ENCODE measurements around the gene TCF7L2. TPM values are rescaled to one million over a fixed set of nuclear protein-coding genes. Genes with fewer than 3 reads are reported as not detected.
A peak's percentile ranks its signal among the peaks of the same experiment; 100 is the strongest.

Gene TCF7L2
- total and polyA plus RNA-seq, 2 experiments from 2014 or later = 27.5 to 33.7 TPM

DNA sequence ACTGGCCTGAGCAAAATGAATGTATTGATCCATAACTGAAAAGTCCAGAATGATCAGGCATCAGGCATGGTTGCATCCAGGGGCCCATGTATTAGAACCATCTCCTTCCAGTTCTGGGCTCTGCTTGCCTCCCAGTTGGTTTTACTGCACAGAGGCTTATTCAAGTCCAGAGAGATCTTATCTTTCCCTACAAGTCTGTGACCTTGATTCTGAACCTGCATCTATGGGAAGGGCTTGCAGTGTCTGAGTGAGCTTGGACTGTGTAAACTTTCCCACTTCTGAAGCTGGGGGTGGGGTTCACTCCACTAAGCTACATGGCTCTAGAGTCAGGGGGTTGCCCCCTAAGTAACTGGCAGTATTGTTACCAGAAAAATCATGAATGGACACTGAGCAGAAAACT lies 136.2 kb downstream of the TCF7L2 start:
- H3K9me3 ChIP-seq (ENCODE audit: low read depth) = no peaks in the 10 kb centered on the region
- TF ChIP-seq, protein P1, sequence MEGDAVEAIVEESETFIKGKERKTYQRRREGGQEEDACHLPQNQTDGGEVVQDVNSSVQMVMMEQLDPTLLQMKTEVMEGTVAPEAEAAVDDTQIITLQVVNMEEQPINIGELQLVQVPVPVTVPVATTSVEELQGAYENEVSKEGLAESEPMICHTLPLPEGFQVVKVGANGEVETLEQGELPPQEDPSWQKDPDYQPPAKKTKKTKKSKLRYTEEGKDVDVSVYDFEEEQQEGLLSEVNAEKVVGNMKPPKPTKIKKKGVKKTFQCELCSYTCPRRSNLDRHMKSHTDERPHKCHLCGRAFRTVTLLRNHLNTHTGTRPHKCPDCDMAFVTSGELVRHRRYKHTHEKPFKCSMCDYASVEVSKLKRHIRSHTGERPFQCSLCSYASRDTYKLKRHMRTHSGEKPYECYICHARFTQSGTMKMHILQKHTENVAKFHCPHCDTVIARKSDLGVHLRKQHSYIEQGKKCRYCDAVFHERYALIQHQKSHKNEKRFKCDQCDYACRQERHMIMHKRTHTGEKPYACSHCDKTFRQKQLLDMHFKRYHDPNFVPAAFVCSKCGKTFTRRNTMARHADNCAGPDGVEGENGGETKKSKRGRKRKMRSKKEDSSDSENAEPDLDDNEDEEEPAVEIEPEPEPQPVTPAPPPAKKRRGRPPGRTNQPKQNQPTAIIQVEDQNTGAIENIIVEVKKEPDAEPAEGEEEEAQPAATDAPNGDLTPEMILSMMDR (IDR thresholded peaks at IDR 0.05; ENCODE audit: low read depth, low read length) = no peak
- DNase-seq (ENCODE audit: low read depth in 1 of 2, low spot score in 1 of 2) = no peak
- no peak overlapping the region for H3K4me3 ChIP-seq
- H3K4me1 ChIP-seq (ENCODE audit: low read depth) = no peaks in the 10 kb centered on the region
- no peaks in the 10 kb centered on the region for H3K27me3 ChIP-seq
- peaks cover 4% of the 10 kb centered on the region for H3K36me3 ChIP-seq
- no peak overlapping the region for H3K27ac ChIP-seq

DNA sequence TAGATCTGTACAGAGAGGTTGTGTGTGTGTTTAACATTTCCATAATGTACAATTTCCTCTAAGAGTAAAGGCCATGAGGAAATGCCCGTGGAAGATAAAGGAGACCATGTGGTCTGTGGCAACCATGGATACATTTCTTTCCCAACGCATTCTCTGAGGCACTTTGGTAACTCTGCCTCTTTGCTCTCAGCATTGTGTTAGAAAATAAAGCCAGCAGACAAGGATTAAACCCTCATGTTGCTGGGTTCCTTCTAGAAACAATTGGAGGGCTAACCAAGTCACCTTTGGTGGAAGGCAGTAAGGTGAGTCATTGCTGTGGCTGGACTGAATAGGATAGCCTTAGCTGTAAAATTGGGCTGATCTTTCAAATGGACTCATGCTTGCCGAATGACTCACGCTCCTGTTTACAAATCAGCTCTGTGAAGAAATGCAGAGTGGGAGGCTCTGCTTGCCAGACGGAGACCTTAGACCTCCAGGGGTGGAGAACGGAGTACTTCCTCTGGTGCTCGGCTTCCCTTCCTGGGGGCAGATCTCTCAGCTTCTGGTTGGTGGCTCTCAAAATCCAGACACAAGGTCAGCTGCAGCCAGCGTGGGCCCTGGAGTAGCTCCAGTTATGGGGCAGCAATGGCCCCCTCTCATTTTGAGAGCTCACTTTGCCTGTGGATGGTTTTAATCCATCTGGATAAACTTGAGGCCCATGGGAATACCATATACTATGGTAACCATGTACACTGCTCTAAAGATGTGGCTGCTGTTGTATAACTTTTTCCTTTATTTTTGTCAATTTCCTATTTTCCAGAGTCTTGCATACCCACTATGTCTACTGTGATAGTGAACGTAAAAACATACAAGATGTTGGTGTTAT lies 137.3 kb downstream of the TCF7L2 start:
- peaks cover 4% of the 10 kb centered on the region for H3K36me3 ChIP-seq
- no peaks in the 10 kb centered on the region for H3K4me1 ChIP-seq (ENCODE audit: low read depth)
- H3K4me3 ChIP-seq = no peak overlapping the region
- TF ChIP-seq, protein P1 (IDR thresholded peaks at IDR 0.05; ENCODE audit: low read depth, low read length) = no peak
- peak in 1 of 2 donors; percentile 99 for DNase-seq (ENCODE audit: low read depth in 1 of 2, low spot score in 1 of 2)
- H3K27me3 ChIP-seq = no peaks in the 10 kb centered on the region
- H3K27ac ChIP-seq = no peak overlapping the region
- no peaks in the 10 kb centered on the region for H3K9me3 ChIP-seq (ENCODE audit: low read depth)

DNA sequence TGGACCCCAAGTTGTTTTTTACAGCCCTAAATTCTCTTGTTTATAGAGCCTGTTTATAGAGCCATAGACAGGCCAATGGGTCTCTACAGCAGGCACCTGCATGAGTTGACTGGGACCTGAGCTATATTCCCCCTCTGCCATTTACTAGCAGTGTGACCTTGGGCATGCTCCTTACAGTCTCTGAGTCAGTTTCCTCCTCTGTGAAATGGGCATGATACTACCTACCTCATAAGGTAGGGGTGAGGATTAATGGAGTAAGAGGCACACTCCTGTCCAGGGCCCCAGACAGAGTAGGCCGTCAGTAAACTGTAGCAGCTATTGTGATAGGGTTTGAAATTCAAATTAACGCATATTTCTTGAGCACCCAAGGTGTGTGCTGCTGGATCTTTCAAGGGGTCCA lies 138.1 kb downstream of the TCF7L2 start:
- H3K27ac ChIP-seq = no peak overlapping the region
- no peaks in the 10 kb centered on the region for H3K4me1 ChIP-seq (ENCODE audit: low read depth)
- no peak for DNase-seq (ENCODE audit: low read depth in 1 of 2, low spot score in 1 of 2)
- no peak overlapping the region for H3K4me3 ChIP-seq
- TF ChIP-seq, protein P1 (IDR thresholded peaks at IDR 0.05; ENCODE audit: low read depth, low read length) = no peak
- peaks cover 4% of the 10 kb centered on the region for H3K36me3 ChIP-seq
- no peaks in the 10 kb centered on the region for H3K27me3 ChIP-seq
- no peaks in the 10 kb centered on the region for H3K9me3 ChIP-seq (ENCODE audit: low read depth)

DNA sequence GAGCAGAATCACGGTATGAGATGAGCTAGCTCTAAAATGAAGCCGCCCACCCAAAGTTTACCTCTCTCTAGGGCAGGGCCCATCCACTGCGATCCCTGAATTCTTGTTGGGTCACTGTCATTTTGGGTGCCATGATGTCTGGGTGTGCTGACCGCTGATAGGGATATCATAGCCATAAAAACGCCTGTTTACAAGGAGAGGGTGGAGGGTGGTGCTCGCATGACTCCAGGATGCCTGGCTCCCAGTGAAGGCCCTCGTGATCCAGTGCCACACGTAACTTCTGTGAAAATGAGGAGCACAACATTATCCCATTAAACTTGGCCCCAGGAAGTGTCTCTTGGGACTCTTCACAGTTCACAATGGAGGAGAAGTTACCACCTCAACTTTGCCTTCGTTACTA lies 139.5 kb downstream of the TCF7L2 start:
- Histone ChIP-seq H3K9me3 (ENCODE audit: low read depth) (no peaks in the 10 kb centered on the region), H3K27ac (no peak overlapping the region), H3K4me1 (ENCODE audit: low read depth) (no peaks in the 10 kb centered on the region), H3K27me3 (no peaks in the 10 kb centered on the region), H3K36me3 (peaks cover 4% of the 10 kb centered on the region), H3K4me3 (no peak overlapping the region)
- DNase-seq (ENCODE audit: low read depth in 1 of 2, low spot score in 1 of 2) = no peak
- TF ChIP-seq, protein P1 (IDR thresholded peaks at IDR 0.05; ENCODE audit: low read depth, low read length) = no peak

DNA sequence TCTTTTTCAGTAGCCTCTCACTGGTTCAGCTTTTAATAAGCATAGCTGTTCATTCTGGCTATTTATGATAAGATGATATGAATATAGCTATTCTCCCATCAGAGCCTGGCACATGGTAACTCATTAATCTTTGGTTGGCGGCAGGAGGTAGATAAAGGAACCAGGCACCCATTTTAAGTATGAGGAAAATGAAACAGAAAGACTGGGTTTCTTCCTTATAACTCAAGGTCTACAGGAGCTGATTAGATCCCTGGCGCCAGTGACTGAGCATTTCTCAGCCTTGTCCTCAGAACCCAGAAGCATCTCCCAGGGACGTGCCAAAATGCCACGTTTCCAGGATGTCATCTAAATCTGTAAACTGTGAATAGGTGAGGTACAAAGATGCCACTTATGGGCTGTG lies 141.9 kb downstream of the TCF7L2 start:
- H3K27me3 ChIP-seq = no peaks in the 10 kb centered on the region
- peaks cover 5% of the 10 kb centered on the region for H3K4me1 ChIP-seq (ENCODE audit: low read depth)
- no peak overlapping the region for H3K27ac ChIP-seq
- H3K9me3 ChIP-seq (ENCODE audit: low read depth) = no peaks in the 10 kb centered on the region
- H3K36me3 ChIP-seq = peaks cover 4% of the 10 kb centered on the region
- TF ChIP-seq, protein P1 (IDR thresholded peaks at IDR 0.05; ENCODE audit: low read depth, low read length) = no peak
- no peak for DNase-seq (ENCODE audit: low read depth in 1 of 2, low spot score in 1 of 2)
- no peak overlapping the region for H3K4me3 ChIP-seq

All from cardiac muscle cell (in vitro differentiated cells and primary cell).